ENCODE data around the gene C4orf36.

Gene C4orf36

GRCh38 chr4:86891762-86892635, at the start of gene C4orf36:
Gene C4orf36 (minus strand): TSS chr4:86892422. CDS start chr4:86891520, 902 bp downstream.
- peak within 1 kb of the TSS; percentile 50 for H3K4me3 ChIP-seq (replicated peaks; ENCODE audit: low read depth, low read length)
- no peak for TF ChIP-seq CTCF (IDR thresholded peaks at IDR 0.05; ENCODE audit: low read depth, low read length, missing control alignments)
- no peak for DNase-seq (ENCODE audit: extremely low read depth, low read depth)

GRCh38 chr4:86940920-86941460, 48.8 kb upstream of the C4orf36 start:
- no peak overlapping the region for H3K4me3 ChIP-seq (replicated peaks; ENCODE audit: low read depth, low read length)
- DNase-seq (ENCODE audit: extremely low read depth, low read depth), result no peak
- TF ChIP-seq CTCF (IDR thresholded peaks at IDR 0.05; ENCODE audit: low read depth, low read length, missing control alignments), result no peak

- no peak overlapping the region for H3K4me3 ChIP-seq (replicated peaks; ENCODE audit: low read depth, low read length)
- no peak for DNase-seq (ENCODE audit: extremely low read depth, low read depth)
Measured at GRCh38 chr4:86939729-86940575, 47.7 kb upstream of the C4orf36 start.

GRCh38 chr4:86938771-86939520, 46.7 kb upstream of the C4orf36 start:
- no peak overlapping the region for H3K4me3 ChIP-seq (replicated peaks; ENCODE audit: low read depth, low read length)
- TF ChIP-seq CTCF (IDR thresholded peaks at IDR 0.05; ENCODE audit: low read depth, low read length, missing control alignments), result no peak
- no peak for DNase-seq (ENCODE audit: extremely low read depth, low read depth)

More at GRCh38 chr4:86939729-86940575, 47.7 kb upstream of the C4orf36 start:
- no peak for TF ChIP-seq CTCF (IDR thresholded peaks at IDR 0.05; ENCODE audit: low read depth, low read length, missing control alignments)

- TF ChIP-seq CTCF (IDR thresholded peaks at IDR 0.05; ENCODE audit: low read depth, low read length, missing control alignments), result no peak
- peak overlapping the region; percentile 67 for H3K4me3 ChIP-seq (replicated peaks; ENCODE audit: low read depth, low read length)
- no peak for DNase-seq (ENCODE audit: extremely low read depth, low read depth)
Measured at GRCh38 chr4:86935853-86936733, 43.9 kb upstream of the C4orf36 start.
